GM21717 (cell line): ENCODE measurements around the gene SMC1B.
"Not testable (repeated sequence)": the region's sequence is repeated elsewhere in the genome, so short reads cannot be mapped to it uniquely, and the experiment has no call there.

Experiments used
- ATAC-seq: cut with Tn5 transposase; IDR thresholded peaks from one replicate; pipeline ENCODE4 v1.9.1; 2021; ENCODE audit warnings: mild to moderate bottlenecking, moderate library complexity; ENCODE audit not compliant: unreplicated experiment

SMC1B gene

GRCh38 chr22:45413368-45414211 lies at the start of gene SMC1B, which contains the start of gene RIBC2:
Gene SMC1B, minus strand, starts transcription at chr22:45413599. Its CDS starts 32 bp downstream, at chr22:45413567.
Gene RIBC2, plus strand, starts transcription at chr22:45413693. Its CDS starts 194 bp downstream, at chr22:45413887.
- no peak for ATAC-seq

GRCh38 chr22:45462034-45462655 lies 48.7 kb upstream of the SMC1B start:
- no peak for ATAC-seq

- no peak for ATAC-seq
Measured at GRCh38 chr22:45460288-45461109, 47.1 kb upstream of the SMC1B start.

GRCh38 chr22:45459235-45459634 lies 45.8 kb upstream of the SMC1B start:
- ATAC-seq, result no peak

- no peak for ATAC-seq
Measured at GRCh38 chr22:45458532-45458931, 45.1 kb upstream of the SMC1B start.

- ATAC-seq, result no peak
Measured at GRCh38 chr22:45456811-45457210, 43.4 kb upstream of the SMC1B start.

- no peak for ATAC-seq
Measured at GRCh38 chr22:45455621-45456020, 42.2 kb upstream of the SMC1B start.

GRCh38 chr22:45455212-45455611 lies 41.8 kb upstream of the SMC1B start:
- ATAC-seq, result no peak

- no peak for ATAC-seq
Measured at GRCh38 chr22:45454275-45454674, 40.9 kb upstream of the SMC1B start.

GRCh38 chr22:45453764-45454163 lies 40.4 kb upstream of the SMC1B start:
- ATAC-seq, result no peak

- no peak for ATAC-seq
Measured at GRCh38 chr22:45452565-45453379, 39.4 kb upstream of the SMC1B start.

- ATAC-seq, result no peak
Measured at GRCh38 chr22:45451972-45452371, 38.6 kb upstream of the SMC1B start.

GRCh38 chr22:45450921-45451651 lies 37.7 kb upstream of the SMC1B start:
- no peak for ATAC-seq

- ATAC-seq, result no peak
Measured at GRCh38 chr22:45450101-45450785, 36.8 kb upstream of the SMC1B start.

- ATAC-seq, result not testable (repeated sequence)
Measured at GRCh38 chr22:45449442-45449841, 36.0 kb upstream of the SMC1B start.

- no peak for ATAC-seq
Measured at GRCh38 chr22:45448431-45448830, 35.0 kb upstream of the SMC1B start.

- ATAC-seq, result not testable (repeated sequence)
Measured at GRCh38 chr22:45447596-45447995, 34.2 kb upstream of the SMC1B start.

GRCh38 chr22:45446216-45446615 lies 32.8 kb upstream of the SMC1B start:
- no peak for ATAC-seq

- ATAC-seq, result no peak
Measured at GRCh38 chr22:45445031-45445710, 31.8 kb upstream of the SMC1B start.
